ENCODE data around the gene LITAF. TPM values are rescaled to one million over a fixed set of nuclear protein-coding genes. Genes with fewer than 3 reads are reported as not detected.
"Not testable (repeated sequence)": the region's sequence is repeated elsewhere in the genome, so short reads cannot be mapped to it uniquely, and the experiment has no call there.

Gene LITAF
- polyA plus RNA-seq, 2 of the 4 experiments (the other 2 are of a cell fraction), result 197 to 227 TPM

- H3K27ac ChIP-seq, result peak overlapping the region in 1 of 2 experiments; percentile 56; a peak in 3 of 6 replicates
- CTCF ChIA-PET, result interaction anchor here (0.7 to 1.6 kb wide), 2 partner anchors 27 to 197 kb away, joined by 3 to 4 read pairs; no protein-coding TSS in a partner anchor
- H3K9me3 ChIP-seq, result no peaks in the 10 kb centered on the region
- TF ChIP-seq NFE2L2 (conservative IDR thresholded peaks at IDR 0.05; ENCODE audit: low read length), result no peak
- TF ChIP-seq KDM5A (IDR thresholded peaks at IDR 0.05), result no peak
- no peak for TF ChIP-seq GATA3 (IDR thresholded peaks at IDR 0.05; ENCODE audit: borderline replicate concordance)
- TF ChIP-seq RNF2 (IDR thresholded peaks at IDR 0.05; ENCODE audit: borderline replicate concordance, low read depth), result no peak
- TF ChIP-seq MAX (IDR thresholded peaks at IDR 0.05), result no peak
- no peak for TF ChIP-seq ESRRA (IDR thresholded peaks at IDR 0.05; ENCODE audit: borderline replicate concordance, low read length)
- no peak for TF ChIP-seq RCOR1 (IDR thresholded peaks at IDR 0.05; ENCODE audit: low read depth, low read length)
- TF ChIP-seq HOXA7 (CRISPR knock-in tag; IDR thresholded peaks at IDR 0.05), result no peak
- TF ChIP-seq RAD21 (conservative IDR thresholded peaks at IDR 0.05 in 1 of 2, IDR thresholded peaks at IDR 0.05 in 1 of 2), result no peak
- no peak for TF ChIP-seq BHLHE40 (IDR thresholded peaks at IDR 0.05; ENCODE audit: low read depth, low read length)
- no peak for TF ChIP-seq HOXB13 (CRISPR knock-in tag; IDR thresholded peaks at IDR 0.05; ENCODE audit: low read depth)
- TF ChIP-seq TP53 (CRISPR knock-in tag; IDR thresholded peaks at IDR 0.05), result no peak
- TF ChIP-seq EHF (CRISPR knock-in tag; IDR thresholded peaks at IDR 0.05), result no peak
- TF ChIP-seq ATOH8 (CRISPR knock-in tag; IDR thresholded peaks at IDR 0.05; ENCODE audit: low read depth), result no peak
- TF ChIP-seq MAZ (IDR thresholded peaks at IDR 0.05; ENCODE audit: borderline replicate concordance, low read depth, low read length), result no peak
- no peak for FAIRE-seq
- H3K4me2 ChIP-seq, result no peak overlapping the region
- POLR2A ChIA-PET, result interaction anchor here (0.6 kb wide), 1 partner anchor 76 kb away, joined by 5 read pairs; no protein-coding TSS in a partner anchor
- DNase-seq (ENCODE audit: low read depth in 1 of 2, low spot score in 1 of 2), result no peak
- 87% methylated on average over 3 of the region's 3 CpGs for WGBS (ENCODE audit: missing lambda C conversion rate)
- ATAC-seq, result no peak
- H3K4me1 ChIP-seq, result peaks cover 30% of the 10 kb centered on the region
- H3K4me3 ChIP-seq, result no peak overlapping the region
These were observed 6.9 kb upstream of the LITAF start for GRCh38 chr16:11593581-11593980.

DNA sequence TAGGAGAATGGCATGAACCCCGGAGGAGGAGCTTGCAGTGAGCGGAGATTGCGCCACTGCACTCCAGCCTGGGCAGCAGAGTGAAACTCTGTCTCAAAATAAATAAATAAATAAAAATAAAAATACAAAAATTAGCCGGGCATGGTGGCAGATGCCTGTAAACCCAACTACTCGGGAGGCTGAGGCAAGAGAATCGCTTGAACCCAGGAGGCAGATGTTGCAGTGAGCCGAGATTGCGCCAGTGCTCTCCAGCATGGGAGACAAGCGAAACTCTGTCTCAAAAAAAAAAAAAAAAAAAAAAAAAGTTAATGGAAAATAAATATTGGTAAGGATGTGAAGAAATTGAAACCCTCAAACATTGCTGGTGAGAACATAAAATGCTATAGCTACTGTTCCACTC lies 6.4 kb upstream of the LITAF start:
- H3K27ac ChIP-seq; H3K9me3 ChIP-seq; H3K4me3 ChIP-seq; FAIRE-seq; DNase-seq (ENCODE audit: low read depth in 1 of 2, low spot score in 1 of 2); H3K4me2 ChIP-seq; ATAC-seq: not testable (repeated sequence)
- POLR2A ChIA-PET, result interaction anchor here (0.6 kb wide), 1 partner anchor 76 kb away, joined by 5 read pairs; no protein-coding TSS in a partner anchor
- CTCF ChIA-PET, result interaction anchor here (1.6 kb wide), 1 partner anchor 197 kb away, joined by 4 read pairs; no protein-coding TSS in a partner anchor
- peaks cover 26% of the 10 kb centered on the region for H3K4me1 ChIP-seq
- WGBS (ENCODE audit: missing lambda C conversion rate), result 91% methylated on average over 9 of the region's 9 CpGs

DNA sequence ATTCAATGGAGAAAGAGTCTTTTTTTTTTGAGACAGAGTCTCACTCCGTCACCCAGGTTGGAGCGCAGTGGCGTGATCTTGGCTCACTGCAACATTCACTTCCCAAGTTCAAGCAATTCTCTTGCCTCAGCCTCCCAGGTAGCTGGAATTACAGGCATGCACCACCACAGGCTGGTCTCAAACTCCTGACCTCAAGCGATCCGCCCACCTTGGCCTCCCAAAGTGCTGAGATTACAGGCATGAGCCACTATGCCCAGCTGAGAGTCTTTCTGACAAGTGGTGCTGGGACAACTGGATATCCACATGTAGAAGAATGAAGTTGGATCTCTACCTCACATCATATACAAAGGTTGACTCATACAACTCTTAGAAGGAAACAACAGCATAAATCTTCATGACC lies 4.9 kb upstream of the LITAF start:
- Histone ChIP-seq H3K4me1 (peaks cover 18% of the 10 kb centered on the region), H3K27ac (peak overlapping the region in 1 of 2 experiments; percentile 25; a peak in 1 of 6 replicates)
- DNase-seq (ENCODE audit: low read depth in 1 of 2, low spot score in 1 of 2); H3K4me2 ChIP-seq; FAIRE-seq; H3K9me3 ChIP-seq; ATAC-seq; H3K4me3 ChIP-seq; POLR2A ChIA-PET: not testable (repeated sequence)
- CTCF ChIA-PET, result interaction anchor here (1.2 kb wide), 1 partner anchor 12 kb away, joined by 3 read pairs; no protein-coding TSS in a partner anchor
- WGBS (ENCODE audit: missing lambda C conversion rate), result 95% methylated on average over 5 of the region's 5 CpGs

GRCh38 chr16:11589198-11589550 lies 2.5 kb upstream of the LITAF start:
- POLR2A ChIA-PET, result interaction anchor here (0.7 to 1.7 kb wide), 2 partner anchors 51 to 90 kb away, joined by 4 to 7 read pairs; no protein-coding TSS in a partner anchor
- 96% methylated on average over 1 of the region's 1 CpG for WGBS (ENCODE audit: missing lambda C conversion rate)
- CTCF ChIA-PET, result interaction anchor here (0.9 to 1.4 kb wide), 4 partner anchors 8 to 55 kb away, joined by 3 to 4 read pairs (median 4); no protein-coding TSS in a partner anchor
- no peak for ATAC-seq
- no peak overlapping the region for H3K4me3 ChIP-seq
- TF ChIP-seq MAZ (IDR thresholded peaks at IDR 0.05; ENCODE audit: borderline replicate concordance, low read depth, low read length), result no peak
- no peak for TF ChIP-seq CBX8 (IDR thresholded peaks at IDR 0.05)
- TF ChIP-seq POLR2AphosphoS2 (conservative IDR thresholded peaks at IDR 0.05; ENCODE audit: low read length), result no peak
- TF ChIP-seq, protein P1, sequence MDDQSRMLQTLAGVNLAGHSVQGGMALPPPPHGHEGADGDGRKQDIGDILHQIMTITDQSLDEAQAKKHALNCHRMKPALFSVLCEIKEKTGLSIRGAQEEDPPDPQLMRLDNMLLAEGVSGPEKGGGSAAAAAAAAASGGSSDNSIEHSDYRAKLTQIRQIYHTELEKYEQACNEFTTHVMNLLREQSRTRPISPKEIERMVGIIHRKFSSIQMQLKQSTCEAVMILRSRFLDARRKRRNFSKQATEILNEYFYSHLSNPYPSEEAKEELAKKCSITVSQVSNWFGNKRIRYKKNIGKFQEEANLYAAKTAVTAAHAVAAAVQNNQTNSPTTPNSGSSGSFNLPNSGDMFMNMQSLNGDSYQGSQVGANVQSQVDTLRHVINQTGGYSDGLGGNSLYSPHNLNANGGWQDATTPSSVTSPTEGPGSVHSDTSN (IDR thresholded peaks at IDR 0.05), result no peak
- TF ChIP-seq SREBF2 (IDR thresholded peaks at IDR 0.05), result no peak
- TF ChIP-seq GATA3 (IDR thresholded peaks at IDR 0.05; ENCODE audit: borderline replicate concordance), result no peak
- TF ChIP-seq, protein P2, sequence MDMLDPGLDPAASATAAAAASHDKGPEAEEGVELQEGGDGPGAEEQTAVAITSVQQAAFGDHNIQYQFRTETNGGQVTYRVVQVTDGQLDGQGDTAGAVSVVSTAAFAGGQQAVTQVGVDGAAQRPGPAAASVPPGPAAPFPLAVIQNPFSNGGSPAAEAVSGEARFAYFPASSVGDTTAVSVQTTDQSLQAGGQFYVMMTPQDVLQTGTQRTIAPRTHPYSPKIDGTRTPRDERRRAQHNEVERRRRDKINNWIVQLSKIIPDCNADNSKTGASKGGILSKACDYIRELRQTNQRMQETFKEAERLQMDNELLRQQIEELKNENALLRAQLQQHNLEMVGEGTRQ (IDR thresholded peaks at IDR 0.05), result no peak
- TF ChIP-seq, protein P3, sequence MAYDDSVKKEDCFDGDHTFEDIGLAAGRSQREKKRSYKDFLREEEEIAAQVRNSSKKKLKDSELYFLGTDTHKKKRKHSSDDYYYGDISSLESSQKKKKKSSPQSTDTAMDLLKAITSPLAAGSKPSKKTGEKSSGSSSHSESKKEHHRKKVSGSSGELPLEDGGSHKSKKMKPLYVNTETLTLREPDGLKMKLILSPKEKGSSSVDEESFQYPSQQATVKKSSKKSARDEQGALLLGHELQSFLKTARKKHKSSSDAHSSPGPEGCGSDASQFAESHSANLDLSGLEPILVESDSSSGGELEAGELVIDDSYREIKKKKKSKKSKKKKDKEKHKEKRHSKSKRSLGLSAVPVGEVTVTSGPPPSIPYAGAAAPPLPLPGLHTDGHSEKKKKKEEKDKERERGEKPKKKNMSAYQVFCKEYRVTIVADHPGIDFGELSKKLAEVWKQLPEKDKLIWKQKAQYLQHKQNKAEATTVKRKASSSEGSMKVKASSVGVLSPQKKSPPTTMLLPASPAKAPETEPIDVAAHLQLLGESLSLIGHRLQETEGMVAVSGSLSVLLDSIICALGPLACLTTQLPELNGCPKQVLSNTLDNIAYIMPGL (CRISPR knock-in tag; IDR thresholded peaks at IDR 0.05; ENCODE audit: borderline replicate concordance), result no peak
- TF ChIP-seq POLR2A (IDR thresholded peaks at IDR 0.05; ENCODE audit: low read length), result no peak
- TF ChIP-seq JUNB (IDR thresholded peaks at IDR 0.05), result no peak
- TF ChIP-seq EHMT2 (IDR thresholded peaks at IDR 0.05; ENCODE audit: low read depth), result no peak
- no peak for TF ChIP-seq HOXA7 (CRISPR knock-in tag; IDR thresholded peaks at IDR 0.05)
- TF ChIP-seq CEBPB (IDR thresholded peaks at IDR 0.05), result no peak
- no peak for TF ChIP-seq FOSB (CRISPR knock-in tag; IDR thresholded peaks at IDR 0.05)
- H3K27ac ChIP-seq, result peak overlapping the region in 1 of 2 experiments; percentile 100; a peak in 3 of 6 replicates
- no peak for FAIRE-seq
- no peak overlapping the region for H3K4me2 ChIP-seq
- DNase-seq (ENCODE audit: low read depth in 1 of 2, low spot score in 1 of 2), result no peak
- no peaks in the 10 kb centered on the region for H3K9me3 ChIP-seq
- peaks cover 17% of the 10 kb centered on the region for H3K4me1 ChIP-seq

Measured in A549 (cell line).